ENCODE results near the gene DCUN1D1.

The DCUN1D1 gene

DNA sequence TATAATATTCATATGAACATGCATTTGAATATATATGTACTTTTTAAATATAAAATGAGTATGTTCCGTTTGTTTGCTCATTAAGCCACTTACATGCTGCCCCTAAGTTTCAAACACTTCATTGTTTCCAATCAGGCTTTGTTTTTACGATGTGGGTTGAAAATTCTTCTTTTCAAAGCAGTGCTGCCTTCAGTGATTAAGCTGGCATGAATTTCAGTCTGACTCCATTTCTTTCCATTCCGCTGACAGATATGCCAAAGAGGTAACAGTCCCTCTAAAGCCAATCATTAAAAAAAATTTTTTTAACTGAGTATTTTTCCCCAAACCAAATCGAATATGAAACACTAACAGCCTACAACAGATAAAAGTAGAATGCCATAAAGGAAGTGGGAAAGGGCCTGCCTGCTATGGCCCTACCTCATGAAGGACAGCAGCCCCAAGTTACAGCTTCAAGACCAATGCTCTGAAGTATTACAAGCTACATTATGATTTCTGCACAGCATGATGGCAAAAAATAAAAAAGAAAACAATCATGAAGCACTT is 40.0 kb downstream of the DCUN1D1 start:
- H3K4me3 ChIP-seq (replicated peaks in 1 of 2; ENCODE audit: low read depth in 2 of 2, low read length in 2 of 2), result no peak overlapping the region
- no peak for TF ChIP-seq CTCF (IDR thresholded peaks at IDR 0.05; ENCODE audit: low read depth, low read length)
- DNase-seq (ENCODE audit: low read depth in 2 of 2), result no peak

DNA sequence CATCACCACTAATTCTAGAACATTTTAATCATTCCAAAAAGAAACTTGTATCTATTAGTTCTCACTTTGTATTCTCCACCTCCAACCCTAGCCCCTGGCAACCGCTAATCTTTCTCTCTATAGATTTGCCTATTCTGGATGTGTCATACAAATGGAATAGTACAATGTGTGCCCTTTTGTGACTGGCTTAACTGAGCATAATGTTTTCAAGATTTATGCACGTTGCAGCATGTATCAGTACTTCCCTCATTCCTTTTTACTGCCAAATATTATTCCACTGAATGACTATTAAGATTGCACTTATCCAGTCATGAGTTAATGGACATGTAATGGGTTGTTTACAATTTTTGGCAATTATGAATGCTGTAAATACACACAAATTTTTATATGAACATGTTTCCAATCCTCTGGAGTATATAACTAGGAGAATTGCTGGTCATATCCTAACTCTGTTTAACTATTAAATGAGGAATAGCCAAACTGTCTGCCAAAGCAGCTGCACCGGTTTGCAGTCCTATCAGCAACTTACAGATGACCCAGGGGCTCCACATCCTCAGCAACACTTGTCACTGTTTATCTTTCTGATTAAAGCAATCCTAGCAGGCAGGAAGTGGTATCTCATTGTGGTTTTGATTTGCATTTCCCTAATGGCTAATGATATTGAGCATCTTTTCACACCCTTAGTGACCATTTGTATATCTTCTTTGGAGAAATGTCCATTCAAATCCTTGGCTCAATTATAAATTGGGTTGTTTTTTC is 42.9 kb downstream of the DCUN1D1 start:
- no peak for TF ChIP-seq CTCF (IDR thresholded peaks at IDR 0.05; ENCODE audit: low read depth, low read length)
- H3K4me3 ChIP-seq (replicated peaks in 1 of 2; ENCODE audit: low read depth in 2 of 2, low read length in 2 of 2), result no peak overlapping the region
- peak in 1 of 2 donors; percentile 22 for DNase-seq (ENCODE audit: low read depth in 2 of 2)

DNA sequence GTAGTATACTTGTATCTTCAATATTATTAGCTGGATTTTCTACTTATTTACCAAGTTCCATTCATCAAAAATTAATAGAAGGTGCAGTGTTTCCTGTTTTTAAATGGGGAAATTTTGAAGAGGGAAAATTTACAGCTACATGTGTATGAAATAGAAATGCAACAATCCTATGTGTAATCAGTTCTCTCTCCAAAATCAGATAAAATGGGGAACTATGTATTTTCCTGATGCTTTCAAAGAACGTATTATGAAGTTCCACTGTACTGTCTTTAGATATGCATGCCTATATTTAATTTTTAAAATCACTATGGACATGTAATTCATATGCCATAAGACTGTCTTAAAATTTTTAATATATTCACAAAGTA is 43.4 kb downstream of the DCUN1D1 start:
- TF ChIP-seq CTCF (IDR thresholded peaks at IDR 0.05; ENCODE audit: low read depth, low read length), result no peak
- no peak overlapping the region for H3K4me3 ChIP-seq (replicated peaks in 1 of 2; ENCODE audit: low read depth in 2 of 2, low read length in 2 of 2)
- no peak for DNase-seq (ENCODE audit: low read depth in 2 of 2)

DNA sequence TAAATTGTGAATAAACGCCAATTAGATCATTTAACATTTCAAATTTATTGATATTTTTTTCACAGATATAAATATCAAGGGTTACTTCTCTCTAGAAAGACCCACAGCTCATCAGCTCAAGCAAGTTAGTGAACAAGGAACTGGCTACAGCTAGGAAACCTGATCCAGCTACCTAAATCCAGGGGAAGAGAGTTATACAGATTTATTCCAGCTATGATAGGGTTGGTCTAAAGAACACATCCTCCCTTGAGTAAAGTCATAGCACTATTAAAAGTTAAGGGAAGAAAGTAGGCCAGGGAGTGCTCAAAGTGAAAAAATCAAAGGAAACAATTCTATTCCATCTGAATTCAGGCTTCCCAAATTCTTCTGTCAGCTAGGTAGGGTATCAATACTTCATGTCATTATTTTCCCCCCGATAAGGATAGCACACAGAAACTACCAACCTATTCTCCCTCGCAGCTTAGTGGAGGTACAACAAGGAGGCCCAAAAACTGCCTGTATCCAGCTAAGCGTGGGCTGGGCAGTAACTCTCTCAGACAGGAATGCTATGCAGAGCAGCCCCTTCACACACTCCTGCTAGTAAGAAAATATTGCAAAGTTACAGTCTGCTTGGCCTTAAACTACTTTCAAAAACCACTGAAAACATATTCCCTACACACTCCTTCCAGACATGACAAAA is 44.0 kb downstream of the DCUN1D1 start:
- no peak for TF ChIP-seq CTCF (IDR thresholded peaks at IDR 0.05; ENCODE audit: low read depth, low read length)
- H3K4me3 ChIP-seq (replicated peaks in 1 of 2; ENCODE audit: low read depth in 2 of 2, low read length in 2 of 2), result no peak overlapping the region
- no peak for DNase-seq (ENCODE audit: low read depth in 2 of 2)

DNA sequence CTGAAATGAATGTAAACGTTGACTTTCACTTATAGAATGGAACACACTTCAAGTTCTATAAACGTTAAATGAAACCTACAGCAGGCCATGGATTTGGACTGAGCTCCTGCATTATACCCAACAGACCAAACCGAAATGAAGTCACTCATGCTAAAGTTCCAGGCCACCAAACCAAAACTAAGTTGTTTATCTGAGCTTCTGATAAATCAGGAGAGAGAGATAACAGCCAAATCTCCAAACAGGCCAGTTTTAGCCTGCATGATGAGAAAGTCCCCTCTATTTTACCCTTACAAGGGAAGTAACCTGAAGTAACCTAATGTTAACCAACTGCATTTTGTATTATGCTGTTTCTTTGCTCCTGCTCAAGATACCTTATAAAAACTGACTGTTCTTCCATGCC is 44.5 kb downstream of the DCUN1D1 start:
- H3K4me3 ChIP-seq (replicated peaks in 1 of 2; ENCODE audit: low read depth in 2 of 2, low read length in 2 of 2), result no peak overlapping the region
- TF ChIP-seq CTCF (IDR thresholded peaks at IDR 0.05; ENCODE audit: low read depth, low read length), result no peak
- no peak for DNase-seq (ENCODE audit: low read depth in 2 of 2)

DNA sequence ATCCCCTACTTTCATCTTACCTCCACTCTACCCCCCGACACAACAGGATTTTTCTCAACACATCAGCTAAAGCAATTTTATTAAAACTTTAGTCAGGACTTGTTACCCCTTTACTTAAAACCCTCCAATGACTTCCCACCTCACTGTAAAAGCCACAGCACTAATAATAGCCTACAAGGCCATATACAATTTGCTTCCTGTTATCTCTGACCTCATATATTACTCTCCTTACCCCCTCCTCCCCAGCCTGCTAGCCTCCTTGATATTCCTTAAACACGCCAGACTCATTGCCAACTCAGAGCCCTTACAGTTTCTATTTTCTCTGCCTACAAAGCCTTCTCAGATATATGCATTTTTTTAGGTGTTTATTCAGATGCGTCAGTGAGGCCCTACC is 54.4 kb downstream of the DCUN1D1 start:
- TF ChIP-seq CTCF (IDR thresholded peaks at IDR 0.05; ENCODE audit: low read depth, low read length), result no peak
- H3K4me3 ChIP-seq (replicated peaks in 1 of 2; ENCODE audit: low read depth in 2 of 2, low read length in 2 of 2), result no peak overlapping the region
- no peak for DNase-seq (ENCODE audit: low read depth in 2 of 2)
